Measurements from ENCODE around the gene ZNF646. TPM values are rescaled to one million over a fixed set of nuclear protein-coding genes. Genes with fewer than 3 reads are reported as not detected.
A peak's percentile ranks its signal among the peaks of the same experiment; 100 is the strongest.

The ZNF646 gene
- total RNA-seq, 4 donors from 2014 or later = 12.0 to 26.7 (median 23.5) TPM

DNA sequence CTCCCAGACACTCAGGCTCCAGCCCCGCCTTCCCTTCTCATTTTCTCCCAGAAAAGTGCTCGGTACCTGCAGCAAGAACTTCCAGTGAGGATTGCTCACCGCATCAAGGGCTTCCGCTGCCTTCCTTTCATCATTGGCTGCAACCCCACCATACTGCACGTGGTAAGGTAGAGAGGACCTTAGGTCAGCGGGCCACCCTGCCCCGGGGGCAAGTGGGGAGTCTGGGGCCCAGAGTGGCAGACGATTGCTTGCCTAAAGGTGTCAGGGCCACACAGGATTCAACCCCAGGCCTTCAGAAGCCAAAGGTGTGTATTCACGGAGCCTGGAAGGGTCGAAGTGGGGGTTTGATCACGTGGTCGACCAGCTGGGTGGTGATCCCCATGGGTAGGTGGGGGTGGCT is 35.4 kb downstream of the ZNF646 start:
- DNase-seq = no peak
- Histone ChIP-seq H3K27me3 (no peaks in the 10 kb centered on the region), H3K9me3 (no peaks in the 10 kb centered on the region), H3K27ac (peak overlapping the region in 1 of 4 donors; percentile 94), H3K36me3 (peaks cover 0 to 5% (median 3%) of the 10 kb centered on the region in 4 donors), H3K4me1 (peaks cover 3 to 44% (median 27%) of the 10 kb centered on the region in 4 donors), H3K4me3 (no peak overlapping the region)
- 91 to 98% methylated on average over 4 to 10 of the region's 12 CpGs for WGBS, 2 donors (ENCODE audit: low coverage in 1 of 2)
- in situ Hi-C loops (cut with MboI; ENCODE audit: low pct_ligation_motif_present in 1 of 4, low pct_unique_long_range_greater_than_20kb in 1 of 4, low sequenced_read_pairs in 3 of 4) (no loop called here), intact Hi-C loops (cut with DNase I; ENCODE audit: low total_unique reads) (no loop called here)
- TF ChIP-seq POLR2A (IDR thresholded peaks at IDR 0.05) (no peak), POLR2AphosphoS5 (IDR thresholded peaks at IDR 0.05) (no peak), EP300 (IDR thresholded peaks at IDR 0.05; ENCODE audit: low read depth) (no peak)
- TF ChIP-seq, protein P1, sequence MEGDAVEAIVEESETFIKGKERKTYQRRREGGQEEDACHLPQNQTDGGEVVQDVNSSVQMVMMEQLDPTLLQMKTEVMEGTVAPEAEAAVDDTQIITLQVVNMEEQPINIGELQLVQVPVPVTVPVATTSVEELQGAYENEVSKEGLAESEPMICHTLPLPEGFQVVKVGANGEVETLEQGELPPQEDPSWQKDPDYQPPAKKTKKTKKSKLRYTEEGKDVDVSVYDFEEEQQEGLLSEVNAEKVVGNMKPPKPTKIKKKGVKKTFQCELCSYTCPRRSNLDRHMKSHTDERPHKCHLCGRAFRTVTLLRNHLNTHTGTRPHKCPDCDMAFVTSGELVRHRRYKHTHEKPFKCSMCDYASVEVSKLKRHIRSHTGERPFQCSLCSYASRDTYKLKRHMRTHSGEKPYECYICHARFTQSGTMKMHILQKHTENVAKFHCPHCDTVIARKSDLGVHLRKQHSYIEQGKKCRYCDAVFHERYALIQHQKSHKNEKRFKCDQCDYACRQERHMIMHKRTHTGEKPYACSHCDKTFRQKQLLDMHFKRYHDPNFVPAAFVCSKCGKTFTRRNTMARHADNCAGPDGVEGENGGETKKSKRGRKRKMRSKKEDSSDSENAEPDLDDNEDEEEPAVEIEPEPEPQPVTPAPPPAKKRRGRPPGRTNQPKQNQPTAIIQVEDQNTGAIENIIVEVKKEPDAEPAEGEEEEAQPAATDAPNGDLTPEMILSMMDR (IDR thresholded peaks at IDR 0.05) = no peak

GRCh38 chr16:31110106-31111034 is 36.1 kb downstream of the ZNF646 start:
- H3K4me1 ChIP-seq = peaks cover 3 to 52% (median 29%) of the 10 kb centered on the region in 4 donors
- TF ChIP-seq POLR2AphosphoS5 (IDR thresholded peaks at IDR 0.05) (no peak), POLR2A (IDR thresholded peaks at IDR 0.05) (no peak), EP300 (IDR thresholded peaks at IDR 0.05; ENCODE audit: low read depth) (no peak)
- TF ChIP-seq, protein P1 (IDR thresholded peaks at IDR 0.05) = no peak
- no peaks in the 10 kb centered on the region for H3K9me3 ChIP-seq
- H3K4me3 ChIP-seq = no peak overlapping the region
- H3K27me3 ChIP-seq = no peaks in the 10 kb centered on the region
- no peak overlapping the region for H3K27ac ChIP-seq
- DNase-seq = no peak
- intact Hi-C loops (cut with DNase I; ENCODE audit: low total_unique reads) (no loop called here), in situ Hi-C loops (cut with MboI; ENCODE audit: low pct_ligation_motif_present in 1 of 4, low pct_unique_long_range_greater_than_20kb in 1 of 4, low sequenced_read_pairs in 3 of 4) (no loop called here)
- H3K36me3 ChIP-seq = peaks cover 0 to 5% (median 3%) of the 10 kb centered on the region in 4 donors
- 89 to 93% methylated on average over 9 to 26 of the region's 26 CpGs for WGBS, 2 donors (ENCODE audit: low coverage in 1 of 2)

- no peak overlapping the region for H3K27ac ChIP-seq
- in situ Hi-C loops (cut with MboI; ENCODE audit: low pct_ligation_motif_present in 1 of 4, low pct_unique_long_range_greater_than_20kb in 1 of 4, low sequenced_read_pairs in 3 of 4) = no loop called here
These were observed 37.8 kb downstream of the ZNF646 start for GRCh38 chr16:31111881-31112466.

More at GRCh38 chr16:31111881-31112466, 37.8 kb downstream of the ZNF646 start:
- Histone ChIP-seq H3K4me1 (peaks cover 8 to 59% (median 35%) of the 10 kb centered on the region in 4 donors), H3K36me3 (peaks cover 0 to 5% (median 3%) of the 10 kb centered on the region in 4 donors), H3K27me3 (no peaks in the 10 kb centered on the region), H3K9me3 (no peaks in the 10 kb centered on the region), H3K4me3 (no peak overlapping the region)
- DNase-seq = no peak
- intact Hi-C loops (cut with DNase I; ENCODE audit: low total_unique reads) = no loop called here
- WGBS, 2 donors (ENCODE audit: low coverage in 1 of 2) = 95% methylated on average over 15 of the region's 23 CpGs; no CpG with 5 or more reads in 1 of the 2 donors
- TF ChIP-seq, protein P1 (IDR thresholded peaks at IDR 0.05) = no peak
- TF ChIP-seq POLR2AphosphoS5 (IDR thresholded peaks at IDR 0.05) = no peak
- no peak for TF ChIP-seq POLR2A (IDR thresholded peaks at IDR 0.05)
- no peak for TF ChIP-seq EP300 (IDR thresholded peaks at IDR 0.05; ENCODE audit: low read depth)

Measured in transverse colon (tissue), 4 donors.